Right lobe of liver (tissue), 6 donors: ENCODE data around the gene RBMS3. TPM values are rescaled to one million over a fixed set of nuclear protein-coding genes. Genes with fewer than 3 reads are reported as not detected.

Experiments used
- ATAC-seq, 4 donors: fragments of 200-7000 bp; cut with Tn5 transposase; one replicate each; pipeline ENCODE4 v1.9.1; 2020; ENCODE audit warnings: mild to moderate bottlenecking in 4 of 4, moderate library complexity in 4 of 4
- DNase-seq, 3 donors: peaks; one replicate each; pipeline ENCODE4 v3.0.0-alpha.2; 2020
- H3K27ac ChIP-seq, 3 donors: fragments of 200-600 bp; one replicate each; pipeline ENCODE4 v1.8.0; 2022
- H3K27me3 ChIP-seq, 2 donors: fragments of 200-600 bp; one replicate each; pipeline ENCODE4 v1.8.0; 2022
- H3K36me3 ChIP-seq, 4 donors: fragments of 200-600 bp; sonication (generic) in 1 of 4; one replicate each; pipeline versions ENCODE4 v1.5.1 to v1.8.0; 2017 to 2022; ENCODE audit warnings: control low read depth in 1 of 4
- H3K4me1 ChIP-seq, 4 donors: fragments of 200-600 bp; sonication (generic) in 1 of 4; one replicate each; pipeline versions ENCODE4 v1.5.1 to v1.8.0; 2017 to 2022; ENCODE audit warnings: control low read depth in 1 of 4
- H3K4me3 ChIP-seq, 3 donors: fragments of 200-600 bp; one replicate each; pipeline ENCODE4 v1.8.0; 2022
- H3K9me3 ChIP-seq, 4 donors: fragments of 200-600 bp; sonication (generic) in 1 of 4; one replicate each; pipeline versions ENCODE4 v1.5.1 to v1.8.0; 2017 to 2022; ENCODE audit warnings: control low read depth in 1 of 4
- POLR2A ChIP-seq: fragments of 450-650 bp; IDR thresholded peaks from one replicate; pipeline ENCODE4 v1.6.1; 2017; ENCODE audit warnings: antibody characterized with exemption, mild to moderate bottlenecking
- WGBS: methylation state at CpG from one replicate; pipeline ENCODE4 v1.1.6; 2018; ENCODE audit warnings: low coverage, low lambda C conversion rate; ENCODE audit not compliant: insufficient coverage; ENCODE audit errors: missing lambda C conversion rate; 5-methylcytosine and 5-hydroxymethylcytosine counted together
- intact Hi-C, 2 donors: fragments of 100-400 bp; cut with DNase I; formaldehyde crosslinking; loops; one replicate each; pipeline versions ENCODE4 v1.11.2 to v1.14.1; 2022
- total RNA-seq, 6 experiments: library from RNA; depleted of rRNA in 2 of 6; stranded (reverse); fragments of >200 nt in 2 of 6; fragmentation: NEBNext Ultra II Directional in 3 of 6; extraction: Animal tissue kit (Norgen Biotek cat#: 25700) in 3 of 6; gene quantifications; one replicate each; pipeline versions ENCODE4 v1.1.0 to v1.2.4, GENCODE V29; 2016 to 2023
- TF ChIP-seq, protein P1 (sequence below), 4 donors: fragments of 200-600 bp in 3 of 4; fragments of 450-650 bp in 1 of 4; IDR thresholded peaks; one replicate each; pipeline versions ENCODE4 v1.5.1 to v1.8.0; 2016 to 2022; ENCODE audit warnings: antibody characterized with exemption in 4 of 4, mild to moderate bottlenecking in 2 of 4
- donor health status: DM: no; HTN: yes; CAD: no.
- donor health status: DM: no; HTN: no; CAD: no.
- donor health status: DM: no; HTN: no; CAD: no.
- donor health status: DM: no; HTN: yes; CAD: no.
- donor health status: DM: no; HTN: yes; CAD: no.

The RBMS3 gene
- total RNA-seq, 6 experiments from 2014 or later, result 6.3 to 11.5 (median 8.3) TPM

DNA sequence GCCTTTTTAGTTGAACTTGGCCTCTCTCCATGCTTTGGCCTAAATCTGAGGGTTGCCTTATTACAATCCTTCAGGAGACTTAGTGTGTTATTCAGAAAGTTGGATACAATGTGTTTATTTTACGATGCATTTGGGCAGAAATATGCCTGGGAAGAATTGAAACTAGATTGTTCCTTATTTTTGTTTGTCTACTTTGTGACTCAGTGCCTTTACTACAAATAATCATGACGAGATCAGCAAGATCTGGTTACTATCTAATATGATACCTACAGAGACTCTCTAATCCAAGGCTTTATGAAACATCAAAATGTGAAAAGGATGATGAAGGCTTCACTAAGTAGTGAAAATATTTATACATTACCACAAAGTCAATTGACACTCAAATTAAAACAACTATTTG lies 82.2 kb downstream of the RBMS3 start:
- Histone ChIP-seq H3K9me3 (no peaks in the 10 kb centered on the region), H3K27ac (no peak overlapping the region), H3K4me1 (no peaks in the 10 kb centered on the region), H3K4me3 (no peak overlapping the region), H3K27me3 (no peaks in the 10 kb centered on the region), H3K36me3 (no peaks in the 10 kb centered on the region)
- TF ChIP-seq, protein P1, sequence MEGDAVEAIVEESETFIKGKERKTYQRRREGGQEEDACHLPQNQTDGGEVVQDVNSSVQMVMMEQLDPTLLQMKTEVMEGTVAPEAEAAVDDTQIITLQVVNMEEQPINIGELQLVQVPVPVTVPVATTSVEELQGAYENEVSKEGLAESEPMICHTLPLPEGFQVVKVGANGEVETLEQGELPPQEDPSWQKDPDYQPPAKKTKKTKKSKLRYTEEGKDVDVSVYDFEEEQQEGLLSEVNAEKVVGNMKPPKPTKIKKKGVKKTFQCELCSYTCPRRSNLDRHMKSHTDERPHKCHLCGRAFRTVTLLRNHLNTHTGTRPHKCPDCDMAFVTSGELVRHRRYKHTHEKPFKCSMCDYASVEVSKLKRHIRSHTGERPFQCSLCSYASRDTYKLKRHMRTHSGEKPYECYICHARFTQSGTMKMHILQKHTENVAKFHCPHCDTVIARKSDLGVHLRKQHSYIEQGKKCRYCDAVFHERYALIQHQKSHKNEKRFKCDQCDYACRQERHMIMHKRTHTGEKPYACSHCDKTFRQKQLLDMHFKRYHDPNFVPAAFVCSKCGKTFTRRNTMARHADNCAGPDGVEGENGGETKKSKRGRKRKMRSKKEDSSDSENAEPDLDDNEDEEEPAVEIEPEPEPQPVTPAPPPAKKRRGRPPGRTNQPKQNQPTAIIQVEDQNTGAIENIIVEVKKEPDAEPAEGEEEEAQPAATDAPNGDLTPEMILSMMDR (IDR thresholded peaks at IDR 0.05), result no peak
- no peak for TF ChIP-seq POLR2A
- intact Hi-C loops, result no loop called here
- ATAC-seq (no peak), DNase-seq (no peak)
- 42% methylated on average over 2 of the region's 2 CpGs for WGBS

DNA sequence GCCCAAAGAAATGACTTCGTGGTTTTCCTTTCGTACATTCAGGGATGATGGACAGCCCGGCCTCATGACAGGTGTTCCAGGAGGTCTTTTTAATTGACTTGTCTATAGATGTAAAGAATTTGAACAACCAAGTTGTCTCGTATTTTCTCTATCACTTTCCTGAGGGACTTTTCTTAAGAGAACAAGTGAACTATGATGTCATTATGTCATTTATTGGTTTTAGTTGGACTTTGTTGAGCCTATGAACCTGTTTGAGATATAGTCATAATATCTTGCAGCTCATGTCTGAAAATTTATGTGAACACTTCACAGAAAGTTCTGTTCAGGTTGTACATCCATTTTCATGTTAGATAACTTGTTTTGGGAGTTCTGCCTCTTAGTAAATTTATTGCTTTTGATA lies 89.2 kb downstream of the RBMS3 start:
- WGBS, result 42% methylated on average over 4 of the region's 4 CpGs
- no peak overlapping the region for H3K27ac ChIP-seq
- ATAC-seq (no peak), DNase-seq (no peak)
- no peaks in the 10 kb centered on the region for H3K27me3 ChIP-seq
- no peaks in the 10 kb centered on the region for H3K36me3 ChIP-seq
- no peak overlapping the region for H3K4me3 ChIP-seq
- no peaks in the 10 kb centered on the region for H3K9me3 ChIP-seq
- intact Hi-C loops, result no loop called here
- H3K4me1 ChIP-seq, result no peaks in the 10 kb centered on the region
- TF ChIP-seq POLR2A, result no peak

- no peak for ATAC-seq
- 76% methylated on average over 4 of the region's 4 CpGs for WGBS
- intact Hi-C loops, result no loop called here
- no peaks in the 10 kb centered on the region for H3K4me1 ChIP-seq
- H3K36me3 ChIP-seq, result no peaks in the 10 kb centered on the region
- no peaks in the 10 kb centered on the region for H3K9me3 ChIP-seq
- no peak for DNase-seq
- no peak overlapping the region for H3K4me3 ChIP-seq
- TF ChIP-seq, protein P1 (IDR thresholded peaks at IDR 0.05), result no peak
- H3K27me3 ChIP-seq, result no peaks in the 10 kb centered on the region
- no peak overlapping the region for H3K27ac ChIP-seq
Measured at GRCh38 chr3:29370476-29371420, 89.9 kb downstream of the RBMS3 start.

- Histone ChIP-seq H3K36me3 (no peaks in the 10 kb centered on the region), H3K4me1 (no peaks in the 10 kb centered on the region), H3K27ac (no peak overlapping the region), H3K27me3 (no peaks in the 10 kb centered on the region), H3K4me3 (no peak overlapping the region), H3K9me3 (no peaks in the 10 kb centered on the region)
- ATAC-seq (no peak), DNase-seq (no peak)
- TF ChIP-seq, protein P1 (IDR thresholded peaks at IDR 0.05), result no peak
- TF ChIP-seq POLR2A, result no peak
- intact Hi-C loops, result no loop called here
Measured at GRCh38 chr3:29373131-29373680, 92.3 kb downstream of the RBMS3 start.

GRCh38 chr3:29374226-29374625 lies 93.4 kb downstream of the RBMS3 start:
- Histone ChIP-seq H3K4me1 (no peaks in the 10 kb centered on the region), H3K9me3 (no peaks in the 10 kb centered on the region), H3K36me3 (no peaks in the 10 kb centered on the region), H3K27me3 (no peaks in the 10 kb centered on the region), H3K27ac (no peak overlapping the region), H3K4me3 (no peak overlapping the region)
- no peak for TF ChIP-seq POLR2A
- TF ChIP-seq, protein P1 (IDR thresholded peaks at IDR 0.05), result no peak
- DNase-seq (no peak), ATAC-seq (no peak)
- intact Hi-C loops, result no loop called here
